PC-3 (cell line): ENCODE results near the gene GABRP.

Source experiments
- EZH2 ChIP-seq: fragments of 300-600 bp; sonication (generic); IDR thresholded peaks from one replicate; pipeline ENCODE4 v1.6.1; 2017; ENCODE audit warnings: antibody characterized with exemption, mild to moderate bottlenecking, low read length; ENCODE audit not compliant: unreplicated experiment
- EZH2phosphoT487 ChIP-seq: fragments of 300-600 bp; sonication (generic); IDR thresholded peaks from 2 replicates; pipeline ENCODE4 v1.6.1; 2018; ENCODE audit warnings: mild to moderate bottlenecking, antibody characterized with exemption, low read length, borderline replicate concordance
- TF ChIP-seq, protein P1 (sequence below): fragments of 300-600 bp; sonication (generic); conservative IDR thresholded peaks from 2 replicates; pipeline ENCODE4 v1.5.1; 2017; ENCODE audit warnings: antibody characterized with exemption, low read depth, mild to moderate bottlenecking, low read length

DNA sequence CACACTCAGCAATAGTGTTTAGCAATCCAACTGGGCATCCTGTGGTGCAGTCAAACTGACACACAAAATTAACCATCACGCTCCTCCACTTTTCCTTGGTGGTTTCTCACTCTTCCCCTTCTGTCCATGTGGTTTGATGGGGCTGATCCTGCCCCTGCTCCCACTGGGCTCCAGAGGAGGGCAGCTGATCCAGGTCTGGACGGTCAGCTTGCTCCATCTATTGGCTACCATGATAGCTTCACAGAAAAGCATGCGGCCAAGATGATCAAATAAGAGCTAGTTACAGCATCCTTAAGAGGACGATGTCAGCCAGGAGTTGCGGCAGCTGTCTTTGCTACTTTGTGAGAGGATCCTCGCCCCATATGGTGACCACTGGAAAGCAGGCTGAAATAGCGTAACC is 48.7 kb downstream of the GABRP start:
- TF ChIP-seq, protein P1, sequence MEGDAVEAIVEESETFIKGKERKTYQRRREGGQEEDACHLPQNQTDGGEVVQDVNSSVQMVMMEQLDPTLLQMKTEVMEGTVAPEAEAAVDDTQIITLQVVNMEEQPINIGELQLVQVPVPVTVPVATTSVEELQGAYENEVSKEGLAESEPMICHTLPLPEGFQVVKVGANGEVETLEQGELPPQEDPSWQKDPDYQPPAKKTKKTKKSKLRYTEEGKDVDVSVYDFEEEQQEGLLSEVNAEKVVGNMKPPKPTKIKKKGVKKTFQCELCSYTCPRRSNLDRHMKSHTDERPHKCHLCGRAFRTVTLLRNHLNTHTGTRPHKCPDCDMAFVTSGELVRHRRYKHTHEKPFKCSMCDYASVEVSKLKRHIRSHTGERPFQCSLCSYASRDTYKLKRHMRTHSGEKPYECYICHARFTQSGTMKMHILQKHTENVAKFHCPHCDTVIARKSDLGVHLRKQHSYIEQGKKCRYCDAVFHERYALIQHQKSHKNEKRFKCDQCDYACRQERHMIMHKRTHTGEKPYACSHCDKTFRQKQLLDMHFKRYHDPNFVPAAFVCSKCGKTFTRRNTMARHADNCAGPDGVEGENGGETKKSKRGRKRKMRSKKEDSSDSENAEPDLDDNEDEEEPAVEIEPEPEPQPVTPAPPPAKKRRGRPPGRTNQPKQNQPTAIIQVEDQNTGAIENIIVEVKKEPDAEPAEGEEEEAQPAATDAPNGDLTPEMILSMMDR, result no peak
- TF ChIP-seq EZH2, result no peak
- no peak for TF ChIP-seq EZH2phosphoT487
